Right lobe of liver (tissue), 6 donors: ENCODE results near the gene SEMA3C. TPM values are rescaled to one million over a fixed set of nuclear protein-coding genes. Genes with fewer than 3 reads are reported as not detected.

Experiments
- ATAC-seq, 4 donors: fragments of 200-7000 bp; cut with Tn5 transposase; one replicate each; pipeline ENCODE4 v1.9.1; 2020; ENCODE audit warnings: mild to moderate bottlenecking in 4 of 4, moderate library complexity in 4 of 4
- DNase-seq, 3 donors: peaks; one replicate each; pipeline ENCODE4 v3.0.0-alpha.2; 2020
- H3K27ac ChIP-seq, 3 donors: fragments of 200-600 bp; one replicate each; pipeline ENCODE4 v1.8.0; 2022
- H3K27me3 ChIP-seq, 2 donors: fragments of 200-600 bp; one replicate each; pipeline ENCODE4 v1.8.0; 2022
- H3K36me3 ChIP-seq, 4 donors: fragments of 200-600 bp; sonication (generic) in 1 of 4; one replicate each; pipeline versions ENCODE4 v1.5.1 to v1.8.0; 2017 to 2022; ENCODE audit warnings: control low read depth in 1 of 4
- H3K4me1 ChIP-seq, 4 donors: fragments of 200-600 bp; sonication (generic) in 1 of 4; one replicate each; pipeline versions ENCODE4 v1.5.1 to v1.8.0; 2017 to 2022; ENCODE audit warnings: control low read depth in 1 of 4
- H3K4me3 ChIP-seq, 3 donors: fragments of 200-600 bp; one replicate each; pipeline ENCODE4 v1.8.0; 2022
- H3K9me3 ChIP-seq, 4 donors: fragments of 200-600 bp; sonication (generic) in 1 of 4; one replicate each; pipeline versions ENCODE4 v1.5.1 to v1.8.0; 2017 to 2022; ENCODE audit warnings: control low read depth in 1 of 4
- CTCF ChIP-seq, 4 donors: fragments of 200-600 bp in 3 of 4; fragments of 450-650 bp in 1 of 4; IDR thresholded peaks; one replicate each; pipeline versions ENCODE4 v1.5.1 to v1.8.0; 2016 to 2022; ENCODE audit warnings: antibody characterized with exemption in 4 of 4, mild to moderate bottlenecking in 2 of 4
- POLR2A ChIP-seq: fragments of 450-650 bp; IDR thresholded peaks from one replicate; pipeline ENCODE4 v1.6.1; 2017; ENCODE audit warnings: antibody characterized with exemption, mild to moderate bottlenecking
- WGBS: methylation state at CpG from one replicate; pipeline ENCODE4 v1.1.6; 2018; ENCODE audit warnings: low coverage, low lambda C conversion rate; ENCODE audit not compliant: insufficient coverage; ENCODE audit errors: missing lambda C conversion rate; 5-methylcytosine and 5-hydroxymethylcytosine counted together
- intact Hi-C, 2 donors: fragments of 100-400 bp; cut with DNase I; formaldehyde crosslinking; loops; one replicate each; pipeline versions ENCODE4 v1.11.2 to v1.14.1; 2022
- total RNA-seq, 6 experiments: library from RNA; depleted of rRNA in 2 of 6; stranded (reverse); fragments of >200 nt in 2 of 6; fragmentation: NEBNext Ultra II Directional in 3 of 6; extraction: Animal tissue kit (Norgen Biotek cat#: 25700) in 3 of 6; gene quantifications; one replicate each; pipeline versions ENCODE4 v1.1.0 to v1.2.4, GENCODE V29; 2016 to 2023
- donor health status: DM: no; HTN: yes; CAD: no.
- donor health status: DM: no; HTN: no; CAD: no.
- donor health status: DM: no; HTN: no; CAD: no.
- donor health status: DM: no; HTN: yes; CAD: no.
- donor health status: DM: no; HTN: yes; CAD: no.

Gene SEMA3C
- total RNA-seq, 6 experiments from 2014 or later = 0.23 to 1.3 (median 0.53) TPM

DNA sequence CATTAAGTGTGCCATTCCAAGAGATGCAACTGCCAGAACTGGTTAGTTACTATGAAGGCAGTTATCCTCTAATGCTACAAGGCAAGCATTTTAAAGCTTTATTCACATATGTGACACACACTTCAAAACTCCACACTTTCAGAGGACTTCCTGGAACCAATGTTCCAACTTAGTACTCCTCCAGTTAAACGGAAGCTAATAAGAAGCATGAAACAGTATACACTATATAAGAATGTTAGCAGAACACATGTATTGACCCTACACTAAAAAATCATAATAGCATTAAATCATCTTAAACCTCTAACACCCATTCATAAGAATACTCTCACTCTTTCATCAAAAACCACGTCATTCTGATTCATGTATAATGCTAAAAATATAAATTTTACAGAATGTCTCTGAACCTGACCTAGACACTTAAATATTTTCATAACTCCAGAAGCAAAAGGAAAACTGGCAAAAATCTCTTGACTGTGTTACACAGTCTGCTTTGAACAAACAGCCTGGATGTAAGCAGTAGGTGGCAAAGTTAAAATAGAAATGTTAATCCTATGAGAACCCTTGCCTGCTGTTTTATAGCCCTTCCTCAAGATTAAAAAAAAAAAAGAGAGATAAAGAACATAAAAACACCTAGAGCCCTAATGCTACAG lies 135.0 kb downstream of the SEMA3C start:
- Histone ChIP-seq H3K27ac (no peak overlapping the region), H3K27me3 (no peaks in the 10 kb centered on the region), H3K4me3 (no peak overlapping the region), H3K9me3 (no peaks in the 10 kb centered on the region), H3K36me3 (no peaks in the 10 kb centered on the region), H3K4me1 (no peaks in the 10 kb centered on the region)
- DNase-seq (no peak), ATAC-seq (no peak)
- 23% methylated on average over 2 of the region's 2 CpGs for WGBS
- intact Hi-C loops = no loop called here
- no peak for TF ChIP-seq POLR2A

GRCh38 chr7:80783186-80783677 lies 135.6 kb downstream of the SEMA3C start:
- WGBS = 43% methylated on average over 6 of the region's 6 CpGs
- intact Hi-C loops = no loop called here
- no peak overlapping the region for H3K4me3 ChIP-seq
- DNase-seq (no peak), ATAC-seq (no peak)
- TF ChIP-seq POLR2A = no peak
- no peaks in the 10 kb centered on the region for H3K36me3 ChIP-seq
- no peak overlapping the region for H3K27ac ChIP-seq
- H3K27me3 ChIP-seq = no peaks in the 10 kb centered on the region
- H3K4me1 ChIP-seq = no peaks in the 10 kb centered on the region
- H3K9me3 ChIP-seq = no peaks in the 10 kb centered on the region

DNA sequence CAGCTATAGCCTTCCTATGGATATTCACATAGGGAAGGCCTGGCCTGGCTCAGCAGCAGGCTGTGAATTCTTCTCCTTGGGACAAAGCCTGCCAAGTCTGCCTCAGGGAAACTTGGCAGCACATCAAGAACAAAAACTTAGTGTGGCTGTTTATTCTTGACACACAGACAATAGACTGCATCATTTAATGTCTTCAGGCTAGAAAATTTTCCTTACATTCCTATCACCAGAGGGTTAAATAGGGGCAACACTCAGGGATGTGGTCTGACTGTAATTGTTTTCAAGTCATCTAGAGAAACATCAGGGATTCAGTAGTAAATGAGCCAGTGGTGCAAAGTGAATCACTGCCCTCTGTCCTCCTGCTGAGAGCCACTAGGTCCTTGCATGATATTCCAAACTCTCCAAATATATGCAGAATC lies 137.3 kb downstream of the SEMA3C start:
- Histone ChIP-seq H3K27me3 (no peaks in the 10 kb centered on the region), H3K9me3 (no peaks in the 10 kb centered on the region), H3K4me3 (no peak overlapping the region), H3K4me1 (no peaks in the 10 kb centered on the region), H3K27ac (no peak overlapping the region), H3K36me3 (no peaks in the 10 kb centered on the region)
- intact Hi-C loops = no loop called here
- no peak for ATAC-seq
- DNase-seq = no peak
- TF ChIP-seq CTCF (IDR thresholded peaks at IDR 0.05) = no peak
- TF ChIP-seq POLR2A = no peak

DNA sequence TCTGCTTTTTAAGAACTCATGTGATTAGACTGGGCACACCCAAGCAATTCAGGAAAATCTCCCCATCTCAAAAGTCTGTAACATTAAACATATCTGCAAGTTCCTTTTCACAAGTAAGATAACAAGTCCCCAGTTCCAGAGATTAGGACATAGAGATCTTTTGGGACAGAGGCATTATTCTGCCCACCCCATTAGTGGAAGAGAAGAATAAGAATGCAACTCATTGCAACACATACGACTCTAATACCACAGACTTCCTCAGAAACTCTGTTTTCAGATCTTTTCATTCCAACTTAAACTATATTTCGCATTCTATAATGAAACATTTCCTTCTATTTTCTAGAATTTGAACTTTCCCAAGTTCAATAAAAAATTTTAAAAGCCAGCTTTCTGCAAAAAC lies 137.7 kb downstream of the SEMA3C start:
- 21% methylated on average over 2 of the region's 2 CpGs for WGBS
- Histone ChIP-seq H3K27me3 (no peaks in the 10 kb centered on the region), H3K9me3 (no peaks in the 10 kb centered on the region), H3K4me3 (no peak overlapping the region), H3K36me3 (no peaks in the 10 kb centered on the region), H3K27ac (no peak overlapping the region), H3K4me1 (no peaks in the 10 kb centered on the region)
- intact Hi-C loops = no loop called here
- TF ChIP-seq CTCF (IDR thresholded peaks at IDR 0.05) (no peak), POLR2A (no peak)
- no peak for ATAC-seq
- DNase-seq = no peak

GRCh38 chr7:80779456-80779855 lies 139.4 kb downstream of the SEMA3C start:
- intact Hi-C loops = no loop called here
- ATAC-seq (no peak), DNase-seq (no peak)
- Histone ChIP-seq H3K36me3 (no peaks in the 10 kb centered on the region), H3K4me1 (no peaks in the 10 kb centered on the region), H3K9me3 (no peaks in the 10 kb centered on the region), H3K4me3 (no peak overlapping the region), H3K27ac (no peak overlapping the region), H3K27me3 (no peaks in the 10 kb centered on the region)
- WGBS = 59% methylated on average over 2 of the region's 2 CpGs
- no peak for TF ChIP-seq CTCF (IDR thresholded peaks at IDR 0.05)
- no peak for TF ChIP-seq POLR2A
